ENCODE results near the gene EPB41L4A.

The EPB41L4A gene

DNA sequence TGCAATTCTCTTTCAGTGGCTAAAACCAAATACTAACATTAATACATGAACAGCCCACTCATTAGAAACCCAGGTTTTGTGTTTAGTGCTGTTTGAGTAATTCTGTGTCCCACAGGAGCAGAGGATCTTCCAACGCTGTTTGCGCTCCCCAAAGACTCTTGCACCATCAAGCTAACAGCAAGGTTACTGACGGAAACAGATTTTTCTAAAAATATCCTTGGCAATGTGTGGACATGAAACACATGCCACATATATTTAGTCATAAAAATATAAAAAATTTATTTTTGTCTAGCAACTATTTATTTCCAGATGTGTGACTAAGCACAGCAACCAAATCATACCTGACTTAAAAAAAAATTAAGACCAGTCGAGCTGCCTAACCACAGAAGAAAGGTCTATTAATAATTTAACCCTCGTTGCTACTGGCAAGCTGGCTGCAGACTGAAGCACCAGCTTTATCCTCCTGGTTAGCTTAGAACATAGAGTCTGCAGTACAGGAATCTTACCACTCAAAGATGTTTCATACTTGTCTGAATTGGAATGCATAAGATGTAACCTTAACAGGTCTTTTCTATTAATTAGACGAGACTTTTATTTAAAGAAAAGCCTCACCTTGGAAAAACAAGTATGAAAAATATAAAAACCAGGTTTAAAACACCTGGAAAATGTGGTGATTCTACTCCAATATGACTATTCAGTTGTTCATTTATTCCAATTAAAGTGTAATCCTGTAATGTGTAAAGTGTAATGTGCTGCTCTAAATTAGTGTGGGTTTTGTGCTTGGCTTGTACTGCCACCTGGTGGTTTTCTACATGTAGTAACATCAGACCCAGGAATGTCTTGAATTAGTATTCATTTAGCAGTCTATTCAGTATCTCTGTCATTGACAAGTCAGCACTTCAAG lies 272.5 kb downstream of the EPB41L4A start:
- peak; percentile 62 for DNase-seq

- no peak for DNase-seq
Measured at GRCh38 chr5:112143690-112144089, 275.4 kb downstream of the EPB41L4A start.

DNA sequence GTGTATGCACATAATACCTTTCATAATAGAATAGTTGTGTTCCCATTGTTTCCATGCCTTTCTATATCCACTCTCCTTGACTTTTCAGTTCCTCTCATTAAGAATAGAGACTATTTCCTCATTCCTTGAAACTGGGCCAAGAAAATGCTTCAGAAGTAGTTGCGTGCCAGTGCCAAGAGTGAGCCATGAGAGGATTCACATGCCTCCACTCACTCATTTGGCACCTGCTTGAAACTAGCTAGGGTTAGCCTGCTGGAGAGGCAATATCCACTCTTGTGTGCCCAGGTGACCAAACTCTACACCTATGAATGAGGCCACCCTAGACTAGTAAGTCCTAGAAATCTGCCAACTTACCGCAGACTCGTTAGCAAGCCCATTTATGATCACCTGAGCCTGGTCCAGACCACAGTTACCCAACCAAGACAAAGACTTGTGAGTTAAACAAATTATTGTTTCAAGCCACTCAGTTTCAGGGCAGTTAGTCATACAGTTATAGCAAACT lies 276.3 kb downstream of the EPB41L4A start:
- no peak for DNase-seq

GRCh38 chr5:112141582-112141981 lies 277.5 kb downstream of the EPB41L4A start:
- no peak for DNase-seq

- DNase-seq: no peak
Measured at GRCh38 chr5:112138526-112138925, 280.6 kb downstream of the EPB41L4A start.

- DNase-seq: no peak
Measured at GRCh38 chr5:112136773-112137172, 282.3 kb downstream of the EPB41L4A start.

DNA sequence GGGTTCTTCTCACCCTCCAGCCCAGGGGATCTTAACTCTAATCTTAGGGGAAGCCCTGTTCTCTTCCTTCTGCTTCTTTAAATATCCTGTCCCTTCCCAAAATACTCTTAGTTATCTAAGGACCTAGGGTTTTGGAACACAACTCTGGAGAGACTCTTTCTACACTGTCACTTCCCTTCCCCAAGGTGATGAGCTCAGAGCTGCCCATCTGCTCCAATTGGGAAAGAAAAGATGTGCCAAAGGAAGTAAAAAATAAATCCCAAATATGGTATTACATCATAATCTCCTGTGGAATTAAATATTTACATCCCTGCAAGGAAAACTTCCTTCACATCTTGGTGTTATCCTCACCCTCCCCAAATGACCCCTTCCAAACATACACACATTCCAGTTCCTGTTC lies 291.2 kb downstream of the EPB41L4A start:
- DNase-seq: no peak

- no peak for DNase-seq
Measured at GRCh38 chr5:112126982-112127381, 292.1 kb downstream of the EPB41L4A start.

GRCh38 chr5:112125903-112126302 lies 293.2 kb downstream of the EPB41L4A start:
- DNase-seq: no peak

DNA sequence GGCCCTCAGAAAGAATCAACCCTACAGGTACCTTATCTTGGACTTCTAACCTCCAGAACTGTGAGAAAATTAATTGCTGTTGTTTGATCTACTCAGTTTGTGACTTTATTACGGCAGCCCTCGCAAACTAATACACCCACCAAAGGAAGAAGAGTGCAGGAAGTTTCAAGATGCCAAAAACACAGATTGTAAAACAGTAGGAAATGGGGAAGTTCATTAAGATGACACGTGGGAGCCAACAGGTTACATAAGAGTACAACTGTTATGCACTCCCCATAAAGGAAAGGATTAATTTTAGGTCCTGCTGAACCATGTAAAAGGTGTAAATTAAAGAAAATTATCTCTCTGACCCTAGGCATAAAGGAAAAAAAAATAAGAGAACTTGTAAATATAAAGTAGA lies 294.3 kb downstream of the EPB41L4A start:
- DNase-seq: no peak

GRCh38 chr5:112123086-112123485 lies 296.0 kb downstream of the EPB41L4A start:
- no peak for DNase-seq

DNA sequence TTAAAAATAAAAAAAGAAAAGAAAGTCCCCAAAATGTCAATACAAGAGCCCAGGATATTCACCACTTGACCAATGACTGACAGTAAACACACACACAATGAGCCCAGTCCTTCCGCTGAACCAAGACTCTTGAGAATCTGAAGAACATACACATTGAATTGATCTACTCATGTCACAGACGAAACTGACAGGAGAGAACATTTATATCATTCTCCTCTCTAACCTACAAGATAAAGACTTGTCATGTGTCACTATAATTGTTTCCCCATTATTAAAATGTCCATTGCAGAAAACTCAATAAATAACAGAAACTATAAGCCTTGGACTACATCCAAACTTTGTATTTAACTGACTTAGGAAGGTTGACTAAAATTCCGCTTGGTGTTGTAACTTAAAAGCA lies 296.7 kb downstream of the EPB41L4A start:
- DNase-seq: no peak

- DNase-seq: no peak
Measured at GRCh38 chr5:112121258-112121657, 297.8 kb downstream of the EPB41L4A start.

GRCh38 chr5:112119969-112120368 lies 299.1 kb downstream of the EPB41L4A start:
- DNase-seq: no peak

DNA sequence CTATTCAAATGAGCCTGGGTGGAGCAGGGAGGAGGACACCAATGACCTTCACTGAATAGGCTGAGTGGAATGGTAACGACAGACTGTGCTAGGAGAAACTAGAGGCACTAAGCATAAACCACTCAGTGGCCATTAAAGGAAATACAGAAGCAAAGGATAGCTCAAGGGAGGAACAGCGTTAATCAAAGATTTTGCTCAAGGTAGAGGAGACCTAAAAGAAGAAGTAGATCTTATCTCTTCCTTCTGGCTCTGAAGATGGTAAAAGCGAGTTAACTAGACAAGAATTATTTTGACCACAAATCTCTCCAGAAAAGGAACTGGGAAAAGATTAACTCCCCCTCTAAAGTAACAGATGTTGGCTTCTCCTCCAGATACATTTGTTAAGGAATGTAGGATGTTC lies 299.6 kb downstream of the EPB41L4A start:
- no peak for DNase-seq

- DNase-seq: no peak
Measured at GRCh38 chr5:112117551-112117950, 301.5 kb downstream of the EPB41L4A start.

GRCh38 chr5:112116371-112116770 lies 302.7 kb downstream of the EPB41L4A start:
- no peak for DNase-seq

GRCh38 chr5:112113565-112113964 lies 305.5 kb downstream of the EPB41L4A start:
- DNase-seq: no peak
